PFSK-1 (cell line): ENCODE measurements around the gene GALNT10.

Experiments
- POLR2AphosphoS5 ChIP-seq: IDR thresholded peaks from 2 replicates; pipeline ENCODE4 v1.6.1; 2012; ENCODE audit warnings: low read depth, mild to moderate bottlenecking, control low read depth, low read length, moderate library complexity
- TF ChIP-seq, protein P1 (sequence below), 2 experiments: IDR thresholded peaks; 2 replicates each; pipeline versions ENCODE4 v1.6.1 to v1.8.0; 2011 to 2012; ENCODE audit warnings: low read depth in 2 of 2, low read length in 2 of 2, control low read depth in 1 of 2, inconsistent platforms in 1 of 2, mild to moderate bottlenecking in 1 of 2, moderate library complexity in 1 of 2; ENCODE audit not compliant: insufficient read depth in 1 of 2

DNA sequence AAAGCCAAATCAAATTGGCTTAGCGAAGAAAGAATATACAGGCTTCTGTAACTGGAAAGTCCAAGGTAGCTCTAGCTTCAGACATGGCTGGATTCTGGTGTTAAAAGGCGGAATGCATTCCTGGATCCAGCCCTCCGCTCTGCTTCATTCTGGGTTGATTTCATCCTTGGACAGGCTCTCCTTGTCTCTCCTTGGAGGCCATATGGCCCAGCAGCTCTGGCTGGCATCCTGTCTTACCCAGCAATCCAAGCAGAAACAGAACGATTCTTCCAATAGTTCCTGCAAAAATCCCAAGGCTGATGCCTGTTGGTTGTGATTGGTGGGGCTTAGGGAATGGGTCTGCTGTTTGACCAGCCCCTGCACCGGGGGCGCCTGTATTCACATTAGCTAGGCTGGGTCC lies 218.3 kb downstream of the GALNT10 start:
- TF ChIP-seq, protein P1, sequence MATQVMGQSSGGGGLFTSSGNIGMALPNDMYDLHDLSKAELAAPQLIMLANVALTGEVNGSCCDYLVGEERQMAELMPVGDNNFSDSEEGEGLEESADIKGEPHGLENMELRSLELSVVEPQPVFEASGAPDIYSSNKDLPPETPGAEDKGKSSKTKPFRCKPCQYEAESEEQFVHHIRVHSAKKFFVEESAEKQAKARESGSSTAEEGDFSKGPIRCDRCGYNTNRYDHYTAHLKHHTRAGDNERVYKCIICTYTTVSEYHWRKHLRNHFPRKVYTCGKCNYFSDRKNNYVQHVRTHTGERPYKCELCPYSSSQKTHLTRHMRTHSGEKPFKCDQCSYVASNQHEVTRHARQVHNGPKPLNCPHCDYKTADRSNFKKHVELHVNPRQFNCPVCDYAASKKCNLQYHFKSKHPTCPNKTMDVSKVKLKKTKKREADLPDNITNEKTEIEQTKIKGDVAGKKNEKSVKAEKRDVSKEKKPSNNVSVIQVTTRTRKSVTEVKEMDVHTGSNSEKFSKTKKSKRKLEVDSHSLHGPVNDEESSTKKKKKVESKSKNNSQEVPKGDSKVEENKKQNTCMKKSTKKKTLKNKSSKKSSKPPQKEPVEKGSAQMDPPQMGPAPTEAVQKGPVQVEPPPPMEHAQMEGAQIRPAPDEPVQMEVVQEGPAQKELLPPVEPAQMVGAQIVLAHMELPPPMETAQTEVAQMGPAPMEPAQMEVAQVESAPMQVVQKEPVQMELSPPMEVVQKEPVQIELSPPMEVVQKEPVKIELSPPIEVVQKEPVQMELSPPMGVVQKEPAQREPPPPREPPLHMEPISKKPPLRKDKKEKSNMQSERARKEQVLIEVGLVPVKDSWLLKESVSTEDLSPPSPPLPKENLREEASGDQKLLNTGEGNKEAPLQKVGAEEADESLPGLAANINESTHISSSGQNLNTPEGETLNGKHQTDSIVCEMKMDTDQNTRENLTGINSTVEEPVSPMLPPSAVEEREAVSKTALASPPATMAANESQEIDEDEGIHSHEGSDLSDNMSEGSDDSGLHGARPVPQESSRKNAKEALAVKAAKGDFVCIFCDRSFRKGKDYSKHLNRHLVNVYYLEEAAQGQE (IDR thresholded peaks at IDR 0.05; ENCODE audit: insufficient read depth in 1 of 2, low read depth in 2 of 2, low read length in 2 of 2), result no peak
- no peak for TF ChIP-seq POLR2AphosphoS5
